Fibroblast of lung (primary cell): ENCODE measurements around the gene STON2. TPM values are rescaled to one million over a fixed set of nuclear protein-coding genes. Genes with fewer than 3 reads are reported as not detected.

ENCODE experiments used
- DNase-seq, 2 donors: peaks; one replicate each; pipeline versions ENCODE4 v3.0.0 to v3.0.0-alpha.2; 2010; ENCODE audit warnings: low read depth in 2 of 2
- H2AFZ ChIP-seq: 2 replicates; pipeline ENCODE4 v1.5.1; 2012; ENCODE audit warnings: low read length, control low read depth, inconsistent platforms
- H3K27ac ChIP-seq: 2 replicates; pipeline ENCODE4 v1.5.1; 2011; ENCODE audit warnings: low read length, control low read depth; ENCODE audit not compliant: insufficient read depth
- H3K27me3 ChIP-seq: 2 replicates; pipeline ENCODE4 v1.5.1; 2011; ENCODE audit warnings: mild to moderate bottlenecking, low read length; ENCODE audit not compliant: control insufficient read depth, insufficient read depth
- H3K36me3 ChIP-seq: 2 replicates; pipeline ENCODE4 v1.5.1; 2011; ENCODE audit warnings: low read length; ENCODE audit not compliant: control insufficient read depth, insufficient read depth
- H3K4me1 ChIP-seq: 2 replicates; pipeline ENCODE4 v1.5.1; 2011; ENCODE audit warnings: low read length; ENCODE audit not compliant: control insufficient read depth, insufficient read depth; ENCODE audit errors: extremely low read depth
- H3K4me2 ChIP-seq: 2 replicates; pipeline ENCODE4 v1.5.1; 2011; ENCODE audit warnings: low read length, control low read depth; ENCODE audit not compliant: insufficient read depth; ENCODE audit errors: extremely low read depth
- H3K4me3 ChIP-seq, 4 experiments: fragments of 200-600 bp in 1 of 4; sonication (generic) in 1 of 4; replicated peaks in 1 of 4; 2 replicates each; pipeline ENCODE4 v1.5.1; 2011 to 2016; ENCODE audit warnings: low read length in 4 of 4, low read depth in 3 of 4, mild to moderate bottlenecking in 3 of 4, control low read depth in 2 of 4, inconsistent platforms in 1 of 4, mixed read lengths in 1 of 4; ENCODE audit not compliant: insufficient read depth in 1 of 4; ENCODE audit errors: control extremely low read depth in 1 of 4
- H3K79me2 ChIP-seq: 2 replicates; pipeline ENCODE4 v1.5.1; 2012; ENCODE audit warnings: mild to moderate bottlenecking, low read length, inconsistent platforms; ENCODE audit not compliant: control insufficient read depth, insufficient read depth
- H3K9ac ChIP-seq: 2 replicates; pipeline ENCODE4 v1.5.1; 2011; ENCODE audit warnings: mild to moderate bottlenecking, low read length, control low read depth; ENCODE audit not compliant: insufficient read depth
- H3K9me3 ChIP-seq: 2 replicates; pipeline ENCODE4 v1.5.1; 2012; ENCODE audit warnings: low read depth, low read length; ENCODE audit not compliant: control insufficient read depth, insufficient read depth
- H4K20me1 ChIP-seq: 2 replicates; pipeline ENCODE4 v1.5.1; 2011; ENCODE audit warnings: low read length; ENCODE audit not compliant: control insufficient read depth, insufficient read depth; ENCODE audit errors: extremely low read depth
- CTCF ChIP-seq, 2 donors: IDR thresholded peaks in 1 of 2; conservative IDR thresholded peaks in 1 of 2; 1 replicate in 1 of 2; 2 replicates in 1 of 2; pipeline ENCODE4 v1.5.1; 2011 to 2012; ENCODE audit warnings: low read length in 2 of 2, control low read depth in 1 of 2, inconsistent platforms in 1 of 2, low read depth in 1 of 2, mild to moderate bottlenecking in 1 of 2
- EZH2 ChIP-seq: IDR thresholded peaks from 2 replicates; pipeline ENCODE4 v1.5.1; 2012; ENCODE audit warnings: low read length, control low read depth, mild to moderate bottlenecking; ENCODE audit errors: missing control alignments
- polyA plus RNA-seq, 2 donors: library from polyadenylated mRNA; depleted of rRNA in 1 of 2; stranded (reverse) in 1 of 2; unstranded in 1 of 2; fragments of >200 nt; gene quantifications; 2 replicates each; pipeline ENCODE4 v1.2.1, GENCODE V29; 2011 to 2012; ENCODE audit warnings: missing spikeins in 1 of 2
- total RNA-seq: library from RNA; depleted of rRNA; stranded (reverse); fragments of >200 nt; gene quantifications from 2 replicates; pipeline ENCODE4 v1.2.1, GENCODE V29; 2014

STON2 gene
- total and polyA plus RNA-seq, 2 donors (not counting 1 experiment from before 2014, with no cell fraction given) = 1.5 to 52.5 TPM

DNA sequence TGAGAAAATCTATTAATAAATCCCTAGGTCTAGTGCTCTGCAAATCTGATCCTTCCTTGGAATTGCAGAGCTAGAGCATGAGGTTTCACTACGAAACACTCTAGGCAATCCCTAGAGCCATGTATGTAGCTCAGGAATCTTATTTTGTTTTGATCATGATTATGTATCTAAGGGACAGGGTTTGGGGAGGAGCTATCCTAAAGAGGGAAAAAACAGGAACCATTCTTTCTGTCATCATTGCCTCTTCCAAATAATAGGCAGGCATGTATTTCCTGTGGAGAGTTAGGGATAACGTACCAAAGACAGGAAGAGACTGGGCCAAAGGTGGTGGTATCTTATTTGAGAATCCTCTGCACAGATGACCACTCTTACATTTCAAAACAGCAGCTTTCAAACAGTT is 90.6 kb downstream of the STON2 start:
- Histone ChIP-seq H3K27ac (no peak overlapping the region), H3K4me1 (no peaks in the 10 kb centered on the region), H3K36me3 (no peaks in the 10 kb centered on the region), H3K79me2 (no peaks in the 10 kb centered on the region), H3K27me3 (no peaks in the 10 kb centered on the region), H2AFZ (no peak overlapping the region), H3K4me2 (no peak overlapping the region), H4K20me1 (no peaks in the 10 kb centered on the region), H3K9me3 (no peaks in the 10 kb centered on the region), H3K9ac (no peak overlapping the region), H3K4me3 (no peak overlapping the region)
- TF ChIP-seq CTCF (conservative IDR thresholded peaks at IDR 0.05 in 1 of 2, IDR thresholded peaks at IDR 0.05 in 1 of 2; ENCODE audit: low read depth in 1 of 2, low read length in 2 of 2) (no peak), EZH2 (no peak)
- DNase-seq = no peak

GRCh38 chr14:81305743-81306142 is 94.4 kb downstream of the STON2 start:
- H3K9ac ChIP-seq = no peak overlapping the region
- H3K4me1 ChIP-seq = no peaks in the 10 kb centered on the region
- TF ChIP-seq EZH2 (no peak), CTCF (conservative IDR thresholded peaks at IDR 0.05 in 1 of 2, IDR thresholded peaks at IDR 0.05 in 1 of 2; ENCODE audit: low read depth in 1 of 2, low read length in 2 of 2) (no peak)

GRCh38 chr14:81305065-81305464 is 95.1 kb downstream of the STON2 start:
- no peak for DNase-seq
- Histone ChIP-seq H3K9ac (no peak overlapping the region), H3K4me3 (no peak overlapping the region), H3K27ac (no peak overlapping the region), H3K4me1 (no peaks in the 10 kb centered on the region), H4K20me1 (no peaks in the 10 kb centered on the region), H3K9me3 (no peaks in the 10 kb centered on the region), H2AFZ (no peak overlapping the region), H3K27me3 (no peaks in the 10 kb centered on the region), H3K79me2 (no peaks in the 10 kb centered on the region), H3K36me3 (no peaks in the 10 kb centered on the region), H3K4me2 (no peak overlapping the region)
- no peak for TF ChIP-seq CTCF (conservative IDR thresholded peaks at IDR 0.05 in 1 of 2, IDR thresholded peaks at IDR 0.05 in 1 of 2; ENCODE audit: low read depth in 1 of 2, low read length in 2 of 2)
- no peak for TF ChIP-seq EZH2

More at GRCh38 chr14:81305743-81306142, 94.4 kb downstream of the STON2 start:
- Histone ChIP-seq H3K4me3 (no peak overlapping the region), H3K9me3 (no peaks in the 10 kb centered on the region), H3K27me3 (no peaks in the 10 kb centered on the region), H3K4me2 (no peak overlapping the region), H3K79me2 (no peaks in the 10 kb centered on the region), H3K36me3 (no peaks in the 10 kb centered on the region), H3K27ac (no peak overlapping the region), H4K20me1 (no peaks in the 10 kb centered on the region), H2AFZ (no peak overlapping the region)
- DNase-seq = no peak
